GM12892 (cell line): ENCODE data around the gene WRAP53.
A peak's percentile ranks its signal among the peaks of the same experiment; 100 is the strongest.

Experiments
- DNase-seq: peaks from one replicate; pipeline ENCODE4 v3.0.0; 2011; ENCODE audit not compliant: insufficient read length
- FAIRE-seq: peaks from 2 replicates; lab custom pipeline; 2011; peaks lifted over from hg19 to GRCh38; lab: Jason Lieb, UNC
- POLR2A ChIP-seq: IDR thresholded peaks from 2 replicates; pipeline ENCODE4 v1.6.1; 2011; ENCODE audit warnings: low read depth, low read length, control low read depth
- POLR2AphosphoS5 ChIP-seq: IDR thresholded peaks from 2 replicates; pipeline ENCODE4 v1.6.1; 2011; ENCODE audit warnings: low read depth, low read length, control low read depth
- TAF1 ChIP-seq: IDR thresholded peaks from 2 replicates; pipeline ENCODE4 v1.6.1; 2011; ENCODE audit warnings: low read depth, mild to moderate bottlenecking, control low read depth, low read length, borderline replicate concordance

Gene WRAP53

DNA sequence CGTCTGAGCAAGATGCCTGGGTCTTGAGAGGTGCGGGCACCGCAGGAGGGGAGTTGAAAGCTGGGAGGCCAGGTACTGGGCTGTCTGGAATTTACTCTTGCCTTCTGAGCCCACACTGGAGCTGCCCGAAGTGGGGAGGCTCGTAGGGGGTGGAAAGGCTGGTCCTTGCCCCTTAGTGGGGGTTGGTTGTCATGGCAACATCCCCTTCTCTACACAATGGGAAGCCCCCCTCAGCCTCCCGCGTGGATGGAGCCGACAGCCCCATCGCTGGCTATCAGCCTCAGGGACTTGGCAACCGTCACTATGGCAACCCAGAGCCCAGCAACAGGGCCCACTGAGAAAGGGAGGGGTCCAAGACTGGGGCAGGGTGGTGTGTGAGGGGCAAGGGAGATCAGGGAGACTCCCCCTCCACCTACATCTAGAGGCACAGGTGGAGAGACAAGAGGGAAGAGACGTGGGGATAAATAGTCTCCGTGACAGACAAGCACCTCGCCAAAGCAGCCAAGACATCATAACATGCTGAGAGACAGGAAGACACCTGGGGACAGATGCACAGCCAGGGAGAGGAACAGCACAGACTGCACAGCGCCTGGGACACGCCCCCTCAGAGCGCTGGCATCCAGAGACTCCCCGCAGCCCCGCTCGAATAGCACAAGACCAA lies 24.0 kb downstream of the WRAP53 start:
- TF ChIP-seq POLR2A (no peak), POLR2AphosphoS5 (no peak), TAF1 (no peak)
- FAIRE-seq (no peak), DNase-seq (no peak)

DNA sequence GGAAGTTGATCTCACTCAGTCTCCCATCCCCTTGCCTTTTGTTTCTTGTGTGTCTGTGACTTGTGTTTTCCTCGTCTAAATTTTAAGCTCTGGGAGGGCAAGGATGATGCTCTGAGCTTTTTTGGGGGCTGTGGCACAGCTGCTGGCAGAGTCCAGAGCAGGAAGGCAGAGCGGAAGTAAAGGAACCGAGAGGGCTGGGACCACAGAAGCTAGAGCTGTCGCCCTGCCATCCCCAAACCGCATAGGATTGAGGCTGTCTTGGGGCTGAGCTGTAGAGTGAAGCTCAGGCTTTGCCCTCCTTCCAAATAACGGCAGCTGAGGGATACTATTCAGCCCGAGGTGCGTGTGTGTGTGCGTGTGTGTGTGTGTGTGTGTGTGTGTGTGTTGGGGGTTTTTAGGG lies 25.5 kb downstream of the WRAP53 start:
- no peak for DNase-seq
- no peak for FAIRE-seq
- TF ChIP-seq TAF1 = no peak
- no peak for TF ChIP-seq POLR2AphosphoS5
- TF ChIP-seq POLR2A = no peak

DNA sequence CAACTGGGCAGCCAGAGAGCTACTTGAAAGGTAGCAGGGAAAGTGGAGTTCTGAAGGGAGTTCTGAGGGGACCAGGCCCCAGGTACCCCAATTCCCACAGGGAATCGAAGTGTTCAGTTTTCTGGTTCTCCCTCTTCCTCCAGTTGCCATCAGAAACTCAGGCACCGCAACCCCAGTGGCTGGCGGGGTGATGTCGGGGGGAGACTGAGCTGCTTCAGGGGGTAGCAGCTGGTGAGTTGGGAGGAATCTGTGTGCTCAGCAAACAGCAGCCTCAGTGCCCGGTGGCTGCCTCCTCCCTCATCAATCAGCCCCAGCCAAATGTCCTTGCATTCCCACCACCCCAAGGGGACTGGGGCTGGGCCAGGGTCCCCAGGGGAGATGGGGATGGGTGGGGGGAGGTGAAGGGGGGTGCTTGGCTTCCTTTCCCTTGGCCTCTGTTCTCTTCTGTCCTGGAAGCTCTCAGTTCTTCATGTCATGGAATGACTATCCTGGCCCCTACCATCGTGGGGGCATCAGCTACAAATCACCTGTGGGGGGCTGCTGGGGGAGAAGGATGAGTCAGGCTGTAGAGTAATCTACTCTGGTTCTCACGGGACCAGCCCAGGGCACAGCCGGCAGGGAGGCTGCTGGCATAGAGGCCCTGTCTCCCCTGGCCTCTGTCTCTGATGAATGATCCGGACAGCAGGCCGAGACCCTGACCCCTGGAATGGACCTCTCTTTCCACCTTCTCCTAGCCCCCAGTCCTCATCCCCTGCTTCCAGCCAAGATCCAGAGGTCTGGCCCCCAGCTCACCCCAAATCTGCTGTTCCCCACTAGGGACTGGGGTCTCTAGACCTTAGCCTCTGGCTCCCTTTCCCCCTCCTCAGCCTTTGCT lies 26.7 kb downstream of the WRAP53 start:
- FAIRE-seq (no peak), DNase-seq (no peak)
- TF ChIP-seq POLR2AphosphoS5 (no peak), POLR2A (no peak), TAF1 (no peak)

DNA sequence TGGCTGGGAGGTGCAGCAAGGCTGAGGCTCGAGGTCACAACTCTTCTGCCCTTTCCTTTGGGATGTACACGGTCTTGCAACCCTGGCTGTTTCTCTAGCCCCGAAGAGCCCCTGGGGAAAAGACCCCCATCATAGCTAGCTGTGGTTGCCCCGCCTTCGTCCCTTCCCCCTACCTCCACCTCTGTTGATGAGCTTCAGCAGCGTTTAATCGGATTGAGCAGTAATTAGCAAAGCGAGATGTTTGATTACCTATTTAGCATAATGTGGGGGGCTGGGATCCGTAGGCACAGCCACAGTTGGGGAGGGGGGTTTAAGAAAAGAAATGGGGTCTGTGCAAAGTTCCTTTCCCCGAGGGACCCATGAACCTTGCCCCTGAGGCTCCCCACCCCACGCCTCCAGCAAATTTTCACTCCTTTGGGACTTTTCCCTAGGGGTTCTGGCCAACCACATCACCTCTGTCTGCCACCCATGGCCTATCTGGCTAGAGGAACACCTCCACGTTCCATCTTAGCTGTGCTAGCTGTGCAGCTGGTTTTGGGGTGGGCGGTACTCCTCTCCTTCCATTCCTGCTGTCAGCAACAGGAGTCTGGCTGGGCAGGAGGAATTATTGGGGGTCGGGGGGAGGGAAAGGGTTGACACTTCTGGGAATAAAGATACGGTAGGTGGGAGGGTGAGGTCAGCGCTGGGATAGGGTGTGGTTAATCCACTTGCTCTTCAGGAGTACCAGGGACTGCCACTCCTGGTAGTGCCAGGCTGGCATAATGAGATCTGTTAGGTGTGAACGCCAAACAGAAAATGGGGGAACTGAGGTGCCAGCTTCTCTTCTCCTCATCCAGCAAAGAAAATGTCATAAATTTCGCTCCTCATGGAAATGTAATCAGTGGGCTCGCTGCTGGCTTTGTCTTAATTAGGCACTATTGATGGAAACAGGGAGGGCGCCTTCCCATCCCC lies 27.9 kb downstream of the WRAP53 start:
- DNase-seq = no peak
- FAIRE-seq = no peak
- TF ChIP-seq TAF1 = no peak
- no peak for TF ChIP-seq POLR2AphosphoS5
- TF ChIP-seq POLR2A = no peak

DNA sequence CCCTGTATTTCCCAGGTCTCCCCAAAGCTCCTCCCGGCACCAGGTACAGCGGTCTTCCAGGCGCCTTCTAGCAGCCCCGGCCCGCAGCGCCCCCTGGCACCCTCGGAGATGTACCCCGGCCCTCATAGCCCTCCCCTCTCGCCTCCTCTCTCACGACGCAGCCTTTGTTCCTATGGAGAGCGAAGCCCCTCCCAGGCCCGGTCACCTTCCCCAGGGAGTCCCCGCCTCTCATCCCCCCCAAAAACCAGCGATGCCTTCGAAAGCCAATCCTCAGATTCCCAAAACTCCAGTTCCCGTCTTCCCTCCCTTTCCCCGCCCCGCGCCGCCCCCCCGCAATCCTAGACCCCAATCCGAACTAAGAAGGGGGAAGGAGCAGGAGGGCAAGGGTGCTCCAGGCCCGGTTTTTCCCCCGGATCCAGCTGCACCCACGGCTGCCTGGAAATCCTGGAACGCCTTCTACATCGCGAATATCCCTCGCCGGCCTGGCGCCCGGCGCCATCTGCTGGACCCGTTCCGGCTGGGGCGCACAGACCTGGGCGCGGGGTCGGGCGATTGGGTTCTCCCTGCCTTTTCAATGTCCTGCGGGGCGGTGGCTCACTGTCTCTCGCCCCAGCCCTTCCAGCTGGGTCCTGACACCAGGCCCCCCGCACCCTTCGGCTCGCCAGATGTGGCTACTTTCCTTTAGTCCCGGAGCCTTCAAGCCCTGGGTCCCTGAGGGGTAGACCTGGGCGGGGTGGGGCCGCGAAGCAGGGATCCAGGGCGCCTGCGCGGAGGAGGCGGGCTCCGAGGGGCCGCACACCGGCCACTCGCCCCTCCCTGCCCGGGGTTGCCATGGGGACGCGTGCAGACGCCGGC lies 28.9 kb downstream of the WRAP53 start, which contains the start of gene DNAH2:
TSS of gene DNAH2 (plus strand) at position 844 of the 855 bp plus-strand sequence. CDS start 1,991 bp downstream, outside the sequence.
- FAIRE-seq = no peak

DNA sequence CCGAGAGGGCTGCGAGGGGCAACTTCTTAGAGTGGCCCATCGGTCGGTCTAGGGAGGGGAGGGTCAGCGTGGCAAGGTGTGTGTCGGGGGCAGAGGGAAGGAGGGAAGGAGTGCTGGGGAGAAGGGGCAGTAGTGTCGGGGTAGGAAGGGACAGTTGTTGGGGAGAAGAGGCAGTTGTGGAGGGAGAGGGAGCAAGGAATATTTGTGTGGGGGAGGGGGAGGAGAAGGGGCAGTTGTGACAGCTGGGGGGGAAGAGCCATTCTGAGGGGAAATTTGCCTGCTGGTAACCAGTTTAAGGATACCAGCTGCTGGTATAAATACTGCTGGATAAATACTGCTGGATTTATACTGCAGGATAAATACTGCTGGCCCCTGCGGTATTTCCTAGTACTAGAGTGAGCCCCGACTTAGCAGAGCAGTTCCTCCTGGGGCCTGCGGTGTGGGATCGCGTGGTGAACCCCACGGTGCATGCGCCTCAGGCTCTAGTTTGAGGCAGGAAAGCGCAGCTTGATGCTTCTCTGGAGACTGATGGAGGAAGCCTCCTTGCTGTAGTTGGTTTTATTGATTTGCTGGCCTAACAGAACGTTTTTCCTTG lies 29.6 kb downstream of the WRAP53 start:
- no peak for FAIRE-seq
- TF ChIP-seq POLR2AphosphoS5 (no peak), POLR2A (no peak), TAF1 (no peak)
- no peak for DNase-seq

More for the DNA sequence above, 28.9 kb downstream of the WRAP53 start, which contains the start of gene DNAH2:
- DNase-seq = peak; percentile 54
- TF ChIP-seq POLR2AphosphoS5 (no peak), POLR2A (no peak), TAF1 (no peak)

DNA sequence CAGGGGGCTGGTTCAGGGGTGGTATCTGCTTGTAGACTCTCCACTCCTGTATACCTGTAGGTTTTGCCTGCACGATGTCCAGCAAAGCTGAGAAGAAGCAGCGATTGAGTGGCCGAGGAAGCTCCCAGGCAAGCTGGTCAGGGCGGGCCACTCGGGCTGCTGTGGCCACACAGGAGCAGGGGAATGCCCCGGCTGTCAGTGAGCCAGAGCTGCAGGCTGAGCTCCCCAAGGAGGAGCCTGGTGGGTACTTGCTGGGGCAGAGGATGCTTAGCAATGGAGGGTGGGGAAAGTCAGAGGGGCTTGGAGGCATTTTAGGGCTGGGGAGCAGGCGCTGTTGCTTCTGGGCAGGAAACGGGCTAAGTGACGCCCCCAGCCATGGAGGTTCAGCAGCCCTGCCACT lies 31.4 kb downstream of the WRAP53 start:
- FAIRE-seq (no peak), DNase-seq (no peak)
- TF ChIP-seq TAF1 = no peak
- TF ChIP-seq POLR2A = no peak
- no peak for TF ChIP-seq POLR2AphosphoS5

DNA sequence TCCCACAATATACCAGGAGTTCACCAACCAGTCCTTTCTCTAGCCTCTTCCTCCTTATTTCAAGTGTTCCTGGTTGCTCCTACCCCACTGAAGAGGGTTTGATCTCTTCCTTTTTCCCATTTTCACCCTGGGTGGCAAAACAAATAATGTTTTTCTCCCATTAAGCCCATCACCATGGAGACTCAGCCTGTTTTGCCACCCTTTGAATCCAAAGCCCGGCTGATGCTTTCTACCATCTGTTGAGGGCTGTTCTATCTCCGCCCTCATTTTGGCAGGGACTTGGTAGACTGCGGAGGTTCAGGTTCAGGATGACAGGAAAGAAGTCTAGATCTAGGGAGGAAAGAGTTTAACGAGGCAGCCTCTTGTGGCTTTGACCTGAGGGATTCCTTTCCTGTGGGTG lies 31.8 kb downstream of the WRAP53 start:
- no peak for TF ChIP-seq POLR2AphosphoS5

DNA sequence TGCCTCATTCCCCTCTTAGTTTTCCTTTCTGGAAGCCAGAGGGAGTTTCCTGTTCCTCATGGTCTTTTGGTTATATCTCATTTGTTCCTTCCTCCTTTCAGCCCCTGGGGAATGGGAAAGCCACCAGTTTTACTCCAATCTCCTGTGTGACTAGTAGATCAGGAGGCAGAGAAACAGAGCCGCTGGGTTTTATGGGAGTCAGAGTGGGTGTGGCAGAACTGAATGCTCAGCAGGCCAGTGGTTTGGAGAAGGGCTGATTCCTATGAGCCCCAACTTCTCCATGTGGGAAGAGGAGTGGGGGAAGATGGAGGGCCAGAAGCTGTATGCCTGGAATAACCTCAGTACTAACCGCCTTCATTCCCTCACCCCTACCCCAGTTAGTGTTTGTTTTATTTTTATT lies 33.3 kb downstream of the WRAP53 start:
- DNase-seq (no peak), FAIRE-seq (no peak)
- no peak for TF ChIP-seq TAF1
- no peak for TF ChIP-seq POLR2A
- no peak for TF ChIP-seq POLR2AphosphoS5

More for the DNA sequence above, 31.8 kb downstream of the WRAP53 start:
- DNase-seq = no peak
- FAIRE-seq = no peak

DNA sequence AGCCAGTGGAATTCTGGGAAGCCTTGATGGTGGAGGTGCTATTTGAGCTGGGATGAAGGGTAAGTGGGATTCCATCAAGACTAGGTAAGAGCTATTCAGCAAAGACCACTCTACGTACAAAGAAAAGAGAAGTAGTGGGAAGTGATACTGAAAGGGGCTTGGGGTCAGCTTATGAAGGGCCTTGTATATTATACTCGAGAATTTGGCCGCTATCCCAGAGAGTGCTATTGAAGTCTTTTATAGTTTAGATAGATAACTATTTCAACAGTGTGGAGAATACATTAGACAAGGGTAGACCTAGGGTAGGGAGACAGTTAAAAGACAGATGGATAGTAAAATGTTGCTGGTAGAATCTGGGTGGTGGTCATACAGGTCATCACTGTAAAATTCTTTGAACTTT lies 39.6 kb downstream of the WRAP53 start:
- TF ChIP-seq TAF1 = no peak
- no peak for TF ChIP-seq POLR2A
- no peak for TF ChIP-seq POLR2AphosphoS5
- FAIRE-seq (no peak), DNase-seq (no peak)
